ENCODE measurements around the gene GLRX5. TPM values are rescaled to one million over a fixed set of nuclear protein-coding genes. Genes with fewer than 3 reads are reported as not detected.

GLRX5 gene
- total RNA-seq (10 to 100 TPM; 11.3 to 11.9 TPM), total RNA-seq (11.0 to 59.2 (median 20.9) reads per million in 172 experiments)
- 30.6 TPM for polyA plus RNA-seq (2013, experiment 1 of 2)
- 31.7 TPM for polyA plus RNA-seq (2013, experiment 2 of 2)

- no peaks in the 10 kb centered on the region for H3K27me3 Mint-ChIP-seq
- H3K4me1 ChIP-seq (ENCODE audit: insufficient read depth, low read length), result peaks cover 37% of the 10 kb centered on the region
- peak; percentile 94 to 100 (median 96) for DNase-seq
- peaks cover 16% of the 10 kb centered on the region for H3K36me3 Mint-ChIP-seq (ENCODE audit: low read depth)
- ChIA-PET CTCF (interaction anchor here (0.9 to 3.0 kb wide), 3 partner anchors 11 to 92 kb away, joined by 4 to 17 read pairs (median 10); partner anchors contain the start of gene SYNE3), POLR2A (interaction anchor here (0.7 to 4.5 kb wide), 10 partner anchors 10 to 377 kb away, joined by 3 to 45 read pairs (median 8); partner anchors contain the start of genes DICER1 and SYNE3)
- H3K9me3 ChIP-seq (ENCODE audit: control insufficient read depth in 1 of 2, insufficient read depth in 1 of 2, low read length in 2 of 2), result no peaks in the 10 kb centered on the region
- peaks cover 14% of the 10 kb centered on the region for H3K36me3 ChIP-seq (ENCODE audit: insufficient read depth, low read length)
- H3K4me1 Mint-ChIP-seq (ENCODE audit: low read depth), result peaks cover 73% of the 10 kb centered on the region
- peak within 1 kb of the TSS; percentile 96 for H3K4me3 Mint-ChIP-seq
- H3K27ac Mint-ChIP-seq, result peak within 1 kb of the TSS; percentile 85
- no peaks in the 10 kb centered on the region for H3K27me3 ChIP-seq (ENCODE audit: control insufficient read depth in 1 of 2, insufficient read depth in 2 of 2, low read length in 2 of 2)
- peak within 1 kb of the TSS; percentile 73 for H3K4me3 ChIP-seq (ENCODE audit: low read length)
- peak; percentile 86 for ATAC-seq (ENCODE audit: poor library complexity)
- TF ChIP-seq, protein P1, sequence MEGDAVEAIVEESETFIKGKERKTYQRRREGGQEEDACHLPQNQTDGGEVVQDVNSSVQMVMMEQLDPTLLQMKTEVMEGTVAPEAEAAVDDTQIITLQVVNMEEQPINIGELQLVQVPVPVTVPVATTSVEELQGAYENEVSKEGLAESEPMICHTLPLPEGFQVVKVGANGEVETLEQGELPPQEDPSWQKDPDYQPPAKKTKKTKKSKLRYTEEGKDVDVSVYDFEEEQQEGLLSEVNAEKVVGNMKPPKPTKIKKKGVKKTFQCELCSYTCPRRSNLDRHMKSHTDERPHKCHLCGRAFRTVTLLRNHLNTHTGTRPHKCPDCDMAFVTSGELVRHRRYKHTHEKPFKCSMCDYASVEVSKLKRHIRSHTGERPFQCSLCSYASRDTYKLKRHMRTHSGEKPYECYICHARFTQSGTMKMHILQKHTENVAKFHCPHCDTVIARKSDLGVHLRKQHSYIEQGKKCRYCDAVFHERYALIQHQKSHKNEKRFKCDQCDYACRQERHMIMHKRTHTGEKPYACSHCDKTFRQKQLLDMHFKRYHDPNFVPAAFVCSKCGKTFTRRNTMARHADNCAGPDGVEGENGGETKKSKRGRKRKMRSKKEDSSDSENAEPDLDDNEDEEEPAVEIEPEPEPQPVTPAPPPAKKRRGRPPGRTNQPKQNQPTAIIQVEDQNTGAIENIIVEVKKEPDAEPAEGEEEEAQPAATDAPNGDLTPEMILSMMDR (IDR thresholded peaks at IDR 0.05), result no peak
- intact Hi-C loops (cut with DNase I, micrococcal nuclease), result loop anchor here (1.0 to 10.0 kb wide), 6 partner anchors 10 to 220 kb away; partner anchors contain the start of genes CLMN (in 1 of the 2) and SYNE3 (in 1 of the 2)
- H3K9me3 Mint-ChIP-seq, result no peaks in the 10 kb centered on the region
- H3K27ac ChIP-seq (ENCODE audit: low read depth in 1 of 2, low read length in 2 of 2), result peak within 1 kb of the TSS; percentile 78 to 85
Observed at GRCh38 chr14:95534299-95535225, at the start of gene GLRX5. Gene GLRX5, plus strand, starts transcription at chr14:95535050. Its CDS starts 40 bp downstream, at chr14:95535090.

GRCh38 chr14:95485222-95485819 lies 49.5 kb upstream of the GLRX5 start:
- intact Hi-C loops (cut with DNase I, micrococcal nuclease), result no loop called here
- POLR2A ChIA-PET, result interaction anchor here (0.8 to 1.2 kb wide), 3 partner anchors 34 to 38 kb away, joined by 3 read pairs; no protein-coding TSS in a partner anchor

More at GRCh38 chr14:95485222-95485819, 49.5 kb upstream of the GLRX5 start:
- H3K27me3 Mint-ChIP-seq, result no peaks in the 10 kb centered on the region
- TF ChIP-seq, protein P1 (IDR thresholded peaks at IDR 0.05), result no peak
- no peak overlapping the region for H3K4me3 Mint-ChIP-seq
- H3K27ac ChIP-seq (ENCODE audit: low read depth in 1 of 2, low read length in 2 of 2), result no peak overlapping the region
- peak overlapping the region; percentile 36 for H3K27ac Mint-ChIP-seq
- peaks cover 7% of the 10 kb centered on the region for H3K36me3 Mint-ChIP-seq (ENCODE audit: low read depth)
- peaks cover 21% of the 10 kb centered on the region for H3K36me3 ChIP-seq (ENCODE audit: insufficient read depth, low read length)
- DNase-seq (no peak), ATAC-seq (ENCODE audit: poor library complexity) (no peak)
- peaks cover 49% of the 10 kb centered on the region for H3K4me1 ChIP-seq (ENCODE audit: insufficient read depth, low read length)
- no peaks in the 10 kb centered on the region for H3K9me3 Mint-ChIP-seq
- peaks cover 70% of the 10 kb centered on the region for H3K4me1 Mint-ChIP-seq (ENCODE audit: low read depth)
- H3K27me3 ChIP-seq (ENCODE audit: control insufficient read depth in 1 of 2, insufficient read depth in 2 of 2, low read length in 2 of 2), result no peaks in the 10 kb centered on the region
- CTCF ChIA-PET, result interaction anchor here (1.0 kb wide), 1 partner anchor 42 kb away, joined by 3 read pairs; no protein-coding TSS in a partner anchor
- H3K4me3 ChIP-seq (ENCODE audit: low read length), result no peak overlapping the region
- no peaks in the 10 kb centered on the region for H3K9me3 ChIP-seq (ENCODE audit: control insufficient read depth in 1 of 2, insufficient read depth in 1 of 2, low read length in 2 of 2)

All from CD4-positive, alpha-beta T cell (primary cell).